ENCODE measurements around the gene SLAMF1. TPM values are rescaled to one million over a fixed set of nuclear protein-coding genes. Genes with fewer than 3 reads are reported as not detected.
A peak's percentile ranks its signal among the peaks of the same experiment; 100 is the strongest.

SLAMF1 gene
- total RNA-seq, 1 donor, result under 0.01 TPM

DNA sequence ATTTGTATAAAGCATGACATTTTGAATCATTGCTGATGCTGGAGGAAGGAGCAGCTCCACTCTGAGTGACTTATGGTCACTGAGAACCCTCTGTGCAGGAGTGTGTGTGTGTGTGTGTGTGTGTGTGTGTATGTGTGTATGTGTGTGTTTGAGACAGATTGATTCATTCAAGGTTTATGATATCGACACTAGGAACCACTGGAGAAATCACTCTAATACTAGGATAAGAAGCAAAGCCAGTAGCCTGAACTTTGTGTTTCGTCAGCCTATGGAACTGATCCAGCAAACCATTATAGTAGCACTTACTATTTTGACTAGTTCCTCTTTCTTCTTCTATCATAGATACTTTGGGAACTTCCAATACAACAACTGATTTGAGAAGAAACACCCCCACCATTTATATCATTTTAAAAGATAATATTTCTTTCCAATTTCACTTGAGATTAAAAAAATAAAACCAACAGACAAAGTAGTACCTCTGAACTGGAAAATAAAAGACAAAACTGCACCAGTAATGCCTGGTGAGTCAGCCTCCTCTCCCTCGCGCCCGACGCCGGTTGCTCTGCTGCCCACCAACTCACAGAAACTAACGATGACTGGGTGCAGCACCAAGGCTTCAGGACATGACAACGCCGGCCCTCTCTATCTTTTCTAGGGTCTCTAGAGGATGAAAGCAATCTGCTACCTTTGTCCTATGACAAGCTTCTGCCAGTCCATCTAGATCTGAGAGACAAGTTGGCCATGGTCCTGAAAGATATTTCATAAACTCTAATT is 20.9 kb downstream of the SLAMF1 start:
- DNase-seq (ENCODE audit: low read depth in 2 of 3, low spot score in 2 of 3), result peak in 2 of 3 donors; percentile 24 to 45

DNA sequence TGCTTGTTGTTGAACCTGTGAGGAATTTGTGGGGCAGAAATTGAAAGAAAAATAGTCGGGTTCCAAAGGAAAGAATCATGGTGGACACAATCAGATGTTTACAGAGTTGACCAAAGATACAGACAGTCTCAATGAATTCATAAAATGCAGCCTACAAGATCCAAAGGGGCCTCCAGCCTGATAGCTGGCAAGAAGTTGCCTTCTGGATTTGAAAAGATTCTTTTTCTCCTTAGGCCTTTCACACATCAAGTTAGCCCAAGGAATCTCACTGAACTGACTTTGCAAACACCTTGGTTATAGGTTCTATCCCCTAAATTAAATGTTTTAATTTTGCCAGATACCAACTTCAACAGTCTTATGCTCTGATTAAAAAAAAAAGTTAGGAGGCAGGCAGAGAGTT is 21.5 kb downstream of the SLAMF1 start:
- DNase-seq (ENCODE audit: low read depth in 2 of 3, low spot score in 2 of 3), result no peak

DNA sequence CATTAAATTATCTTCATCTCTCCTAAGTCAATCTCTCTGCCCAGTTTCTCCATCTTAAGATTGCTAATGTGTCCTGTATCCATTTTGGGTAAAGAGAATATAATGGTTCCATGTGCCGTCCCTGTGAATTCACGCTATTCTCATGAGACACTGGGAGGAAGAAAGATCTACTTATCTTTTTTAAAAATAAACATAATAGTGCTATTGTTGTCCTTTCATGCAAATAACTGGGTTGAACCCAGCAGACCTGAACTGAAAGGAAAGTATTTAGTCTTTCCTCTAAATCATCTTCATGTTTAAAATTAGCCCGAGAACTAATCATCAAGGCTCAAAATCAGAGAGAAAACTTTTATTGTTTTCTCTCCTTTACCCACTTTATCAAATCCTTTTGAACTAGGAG is 22.4 kb downstream of the SLAMF1 start:
- DNase-seq (ENCODE audit: low read depth in 2 of 3, low spot score in 2 of 3), result no peak

DNA sequence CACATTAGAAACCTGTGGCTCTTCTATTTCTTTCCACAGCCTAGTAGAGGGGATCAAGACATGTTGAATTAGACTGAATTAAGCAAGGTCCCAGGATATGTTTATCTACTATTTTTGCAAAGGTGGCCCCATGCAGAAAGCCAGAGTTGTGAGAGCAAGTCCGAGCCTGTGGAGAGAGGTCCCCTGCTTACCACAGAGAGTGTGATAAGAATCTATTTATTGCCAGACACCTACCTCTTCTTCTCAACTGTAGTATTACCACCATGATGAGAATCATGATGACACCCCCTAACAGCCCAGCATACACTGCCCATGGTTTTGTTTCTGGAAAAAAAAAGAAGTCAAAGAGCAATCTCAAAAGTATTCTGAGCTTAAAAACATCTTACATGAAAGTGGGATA is 23.0 kb downstream of the SLAMF1 start:
- DNase-seq (ENCODE audit: low read depth in 2 of 3, low spot score in 2 of 3), result no peak

DNA sequence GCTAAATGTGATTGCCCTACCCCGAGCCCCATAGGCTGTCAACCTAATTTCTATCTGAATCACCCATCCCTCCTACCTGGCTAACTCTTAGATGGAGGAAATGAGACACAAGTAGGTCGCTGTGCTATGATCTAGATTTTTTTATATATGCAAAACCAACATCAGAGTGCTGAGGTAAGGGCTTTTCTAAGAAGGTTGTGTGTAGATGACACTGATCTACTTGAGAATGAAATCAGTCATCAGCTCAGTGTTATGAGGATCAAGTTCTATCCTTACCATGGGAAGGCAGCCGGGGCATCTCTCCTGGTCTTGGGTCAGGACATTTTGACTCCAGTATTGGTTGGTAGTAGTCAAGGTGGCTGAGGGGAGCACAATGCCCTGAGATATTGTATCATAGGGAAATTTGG is 23.6 kb downstream of the SLAMF1 start:
- no peak for DNase-seq (ENCODE audit: low read depth in 2 of 3, low spot score in 2 of 3)

DNA sequence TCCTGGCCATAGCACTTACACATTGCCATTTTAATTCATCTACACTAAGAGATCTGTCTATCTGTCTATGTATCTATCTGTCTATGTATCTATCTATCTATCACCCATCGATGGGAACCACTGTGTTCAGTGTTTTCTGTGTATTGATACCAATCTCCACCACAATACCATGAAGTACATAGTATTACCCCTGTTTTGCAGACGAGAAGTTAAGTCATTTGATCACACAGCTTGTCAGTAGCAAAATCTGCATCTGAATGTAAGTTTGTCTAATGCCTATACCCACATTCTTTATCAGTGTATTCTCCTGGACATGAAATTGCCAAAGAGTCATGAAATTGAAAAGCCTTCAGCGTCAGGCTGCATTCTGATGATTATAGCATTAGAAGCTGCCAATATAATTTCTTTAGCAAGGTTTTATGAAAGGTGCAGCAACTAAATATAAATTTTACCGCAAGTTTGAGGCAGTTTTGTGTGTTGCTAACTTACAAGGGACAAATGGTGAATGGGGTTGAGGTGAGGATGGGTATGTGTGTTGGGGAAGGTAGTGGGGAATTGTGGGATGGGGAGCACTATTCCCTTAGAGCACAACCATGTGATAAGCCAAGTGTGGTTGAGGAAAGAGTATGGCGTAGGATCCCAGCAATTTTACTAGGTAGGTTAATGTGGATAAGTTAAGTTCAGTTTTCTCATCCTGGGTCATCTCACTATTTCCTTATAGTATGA is 24.2 kb downstream of the SLAMF1 start:
- DNase-seq (ENCODE audit: low read depth in 2 of 3, low spot score in 2 of 3), result no peak

DNA sequence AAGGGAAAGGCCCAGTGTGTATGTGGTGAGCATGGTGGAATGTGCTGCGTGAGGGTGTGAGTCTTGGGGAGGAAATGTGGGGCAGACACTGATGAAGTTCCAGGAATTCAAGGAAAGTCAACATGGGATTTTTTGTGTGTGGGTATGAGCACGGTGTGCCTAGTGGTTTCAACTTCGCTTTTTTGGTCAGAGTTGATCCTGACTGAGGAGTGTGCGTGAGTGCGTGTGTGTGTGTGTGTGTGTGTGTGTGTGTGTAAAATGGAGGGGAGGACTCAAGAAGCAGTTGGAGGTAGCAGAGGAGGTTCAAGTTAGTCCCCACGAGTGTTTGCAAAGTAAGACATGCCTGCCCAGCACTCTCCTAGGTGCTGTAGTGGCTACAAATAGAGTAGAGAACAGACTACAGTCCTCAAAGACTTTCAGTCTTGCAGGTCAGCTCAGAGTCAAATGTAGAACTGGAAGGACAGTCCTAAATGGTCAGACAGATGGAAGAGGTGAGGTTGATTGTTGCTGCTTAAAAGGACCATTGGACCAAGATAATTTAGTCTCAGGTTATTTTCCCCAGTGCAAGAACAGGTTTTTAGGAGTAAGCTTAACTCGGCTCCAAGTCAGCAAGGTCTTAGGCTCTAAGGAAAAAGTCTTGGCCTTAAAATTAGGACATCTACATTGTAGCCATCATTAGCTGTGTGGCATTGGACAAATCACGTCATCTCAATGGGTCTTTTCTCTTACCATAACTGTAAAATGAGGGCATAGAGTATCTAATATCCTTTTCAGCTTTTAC is 25.0 kb downstream of the SLAMF1 start:
- DNase-seq (ENCODE audit: low read depth in 2 of 3, low spot score in 2 of 3), result peak in 1 of 3 donors; percentile 31

DNA sequence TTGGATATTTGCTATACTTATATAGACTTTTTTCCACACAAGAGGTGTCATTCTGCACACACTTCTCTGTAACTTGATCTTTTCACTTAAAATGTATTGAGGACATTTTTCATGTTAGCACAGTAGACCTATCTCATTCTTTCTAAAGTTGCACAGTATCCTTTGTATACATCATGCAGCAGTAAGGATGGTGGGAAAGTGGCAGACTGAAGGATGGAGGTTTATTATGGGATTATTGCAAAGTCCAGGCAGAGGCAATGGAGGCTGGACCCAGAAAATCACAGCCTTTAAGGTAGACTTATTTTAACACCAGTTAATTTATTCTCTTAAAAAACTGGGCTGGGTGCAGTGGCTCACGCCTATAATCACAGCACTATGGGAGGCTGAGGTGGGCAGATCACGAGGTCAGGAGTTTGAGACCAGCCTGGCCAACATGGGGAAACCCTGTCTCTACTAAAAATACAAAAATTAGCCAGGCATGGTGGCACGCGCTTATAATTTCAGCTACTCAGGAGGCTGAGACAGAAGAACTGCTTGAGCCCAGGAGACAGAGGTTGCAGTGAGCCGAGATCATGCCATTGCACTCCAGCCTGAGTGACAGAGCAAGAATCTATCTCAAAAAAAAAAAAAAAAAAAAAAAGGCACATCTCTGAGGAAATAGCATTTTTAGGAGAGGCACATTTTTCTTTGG is 25.8 kb downstream of the SLAMF1 start:
- no peak for DNase-seq (ENCODE audit: low read depth in 2 of 3, low spot score in 2 of 3)

DNA sequence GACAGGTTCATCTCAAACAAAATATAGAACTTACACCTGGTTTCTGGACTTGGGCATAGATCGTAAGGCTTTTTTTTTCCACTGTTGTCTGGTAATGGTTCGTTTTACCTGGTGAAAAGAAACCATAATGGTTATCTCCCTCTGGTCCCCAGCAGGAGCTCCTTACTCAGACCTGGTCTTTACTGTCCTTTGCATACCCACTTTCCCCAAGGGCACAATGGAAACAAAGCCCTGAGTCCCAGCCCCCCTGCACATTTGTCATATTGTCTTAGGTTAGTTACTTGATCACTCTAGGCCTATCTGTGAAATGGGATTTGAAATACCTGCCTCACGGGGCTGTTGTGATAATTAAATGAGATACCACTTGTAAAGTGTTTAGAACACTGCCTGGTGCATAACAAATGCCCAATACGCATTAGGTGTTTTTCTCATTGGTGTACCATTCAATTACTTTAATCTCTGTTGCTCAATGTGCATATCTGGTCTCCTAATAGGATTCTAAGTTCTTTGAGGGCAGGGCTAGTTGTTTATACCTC is 27.0 kb downstream of the SLAMF1 start:
- no peak for DNase-seq (ENCODE audit: low read depth in 2 of 3, low spot score in 2 of 3)

DNA sequence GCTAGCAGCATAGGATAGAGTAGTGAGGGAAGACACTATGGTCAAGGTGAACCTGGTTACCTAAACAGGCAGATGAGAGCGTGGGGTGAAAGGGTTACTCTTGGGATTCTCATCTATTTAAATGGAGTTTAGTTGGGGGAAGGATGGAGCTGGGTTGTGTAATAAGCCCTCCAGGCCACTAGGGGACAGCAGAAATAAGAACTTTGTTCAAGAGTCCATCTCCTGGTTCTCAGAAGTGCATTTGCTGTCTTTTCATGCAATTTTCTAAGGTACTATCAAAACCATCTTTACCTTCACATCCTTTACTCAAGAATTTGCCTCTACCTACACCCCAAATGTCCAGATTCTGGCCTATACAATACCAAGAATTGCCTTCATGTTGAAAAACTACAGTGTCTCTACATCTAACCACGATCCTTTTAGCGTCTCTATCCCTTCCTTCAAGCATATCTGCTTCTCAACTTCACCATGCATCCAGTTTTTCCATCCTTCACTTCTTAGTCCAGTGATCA is 28.0 kb downstream of the SLAMF1 start:
- DNase-seq (ENCODE audit: low read depth in 2 of 3, low spot score in 2 of 3), result peak in 1 of 3 donors; percentile 30

DNA sequence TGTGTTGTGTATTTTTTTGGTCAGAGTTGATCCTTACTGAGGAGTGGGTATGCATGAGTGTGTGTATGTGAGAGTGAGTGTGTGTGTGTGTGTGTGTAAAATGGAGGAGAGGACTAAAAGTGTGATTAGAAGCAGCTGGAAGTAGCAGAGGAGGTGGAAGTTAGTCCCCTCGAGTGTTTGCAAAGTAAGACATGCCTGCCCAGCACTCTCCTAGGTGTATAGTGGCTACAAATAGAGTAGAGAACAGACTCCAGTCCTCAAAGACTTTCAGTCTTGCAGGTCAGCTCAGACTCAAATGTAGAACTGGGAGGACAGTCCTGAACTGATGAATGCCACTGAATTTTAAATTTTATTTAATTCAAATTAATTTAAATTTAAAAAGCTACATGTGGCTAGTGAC is 28.5 kb downstream of the SLAMF1 start:
- no peak for DNase-seq (ENCODE audit: low read depth in 2 of 3, low spot score in 2 of 3)

DNA sequence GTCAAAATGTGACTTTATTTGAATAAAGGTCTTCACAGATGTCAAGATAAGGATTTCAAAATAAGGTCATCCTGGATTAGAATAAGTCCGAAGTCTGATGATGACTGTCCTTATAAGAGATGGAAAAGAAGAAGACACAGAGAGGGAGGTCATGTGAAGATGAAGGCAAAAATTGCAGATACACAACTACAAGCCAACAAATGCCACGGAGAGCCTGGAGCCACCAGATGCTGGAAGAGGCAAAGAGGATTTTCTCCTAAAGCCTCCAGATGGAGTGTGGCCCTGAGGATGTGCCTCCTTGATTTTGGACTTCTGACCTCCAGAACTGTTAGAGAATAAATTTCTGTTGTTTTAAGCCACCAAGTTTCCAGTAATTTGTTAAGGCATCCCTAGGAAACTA is 31.2 kb downstream of the SLAMF1 start:
- no peak for DNase-seq (ENCODE audit: low read depth in 2 of 3, low spot score in 2 of 3)

DNA sequence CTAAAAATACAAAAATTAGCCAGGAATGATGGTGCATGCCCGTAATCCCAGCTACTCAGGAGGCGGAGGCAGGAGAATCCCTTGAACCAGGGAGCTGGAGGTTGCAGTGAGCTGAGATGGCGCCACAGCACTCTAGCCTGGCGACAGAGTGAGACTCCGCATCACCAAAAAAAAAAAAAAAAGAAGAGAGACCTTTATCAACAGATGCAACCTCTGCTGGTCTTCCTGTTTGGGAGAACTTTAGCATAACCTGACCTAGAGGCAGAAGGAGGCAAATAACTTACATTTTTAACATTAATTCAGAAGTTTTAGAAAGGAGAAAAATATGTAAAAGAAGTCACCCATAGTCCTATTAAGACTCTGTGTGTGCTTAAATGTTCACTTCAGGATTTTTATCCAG is 32.4 kb downstream of the SLAMF1 start:
- DNase-seq (ENCODE audit: low read depth in 2 of 3, low spot score in 2 of 3), result peak in 1 of 3 donors; percentile 63

DNA sequence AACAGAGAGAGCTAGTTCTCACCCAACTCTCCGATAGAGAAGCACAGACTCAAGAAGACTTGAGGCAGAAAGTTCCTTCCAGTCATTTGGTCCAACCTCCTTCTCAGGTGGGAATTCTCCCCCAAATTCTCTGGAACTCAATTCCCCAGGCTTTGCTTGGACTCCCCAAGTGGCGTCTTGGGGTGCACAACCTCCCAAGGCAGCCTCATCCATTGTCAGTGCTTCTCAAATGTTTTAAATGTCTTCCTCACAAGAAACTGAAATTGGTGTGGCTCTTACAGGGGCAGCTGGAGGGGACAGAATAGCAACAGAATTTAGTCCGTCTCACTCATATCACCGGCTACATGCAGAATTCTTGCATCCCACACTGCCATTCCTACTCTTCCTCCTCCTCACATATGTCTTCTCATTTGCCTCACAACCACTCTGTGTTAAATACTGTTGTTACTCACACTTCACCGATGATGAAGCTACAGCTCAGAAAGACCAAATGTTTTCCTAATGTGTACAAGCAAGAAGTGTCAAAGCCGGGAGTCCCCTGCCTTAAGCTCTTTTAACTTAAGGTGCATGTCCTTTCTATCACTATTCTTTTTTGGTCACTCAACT is 34.1 kb downstream of the SLAMF1 start:
- DNase-seq (ENCODE audit: low read depth in 2 of 3, low spot score in 2 of 3), result no peak

DNA sequence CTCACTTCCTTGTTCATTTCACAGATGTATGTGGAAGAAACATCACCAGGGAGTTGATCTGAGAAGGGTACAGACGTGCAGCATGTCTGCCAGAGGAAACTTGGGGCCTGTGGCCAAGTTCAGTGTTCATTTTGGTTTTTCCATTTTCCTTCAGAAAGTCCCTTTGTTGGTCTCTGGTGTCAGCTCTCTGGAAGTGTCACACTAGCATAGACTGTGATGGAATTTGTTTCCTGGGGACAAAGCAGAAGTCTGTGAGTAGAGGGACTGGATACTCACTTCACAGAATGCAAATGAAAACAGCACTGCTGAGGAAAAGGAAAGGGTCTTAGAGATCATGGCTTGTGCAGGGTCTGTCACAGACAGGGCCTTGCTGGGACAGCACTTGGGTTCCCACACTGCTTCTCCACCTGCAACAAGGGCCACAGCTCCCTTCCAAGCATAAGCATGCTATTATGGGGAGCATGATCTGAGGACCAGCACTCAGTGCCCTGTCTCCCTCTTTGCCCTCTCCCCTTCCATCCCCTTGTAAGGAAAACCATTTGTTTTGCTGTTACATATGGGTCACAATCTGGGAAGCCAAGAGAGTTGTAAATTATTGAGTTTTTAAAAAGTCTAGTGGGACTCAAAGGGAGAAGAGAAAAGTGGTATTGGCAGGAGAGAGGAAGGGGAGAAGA is 36.1 kb downstream of the SLAMF1 start:
- DNase-seq (ENCODE audit: low read depth in 2 of 3, low spot score in 2 of 3), result no peak

DNA sequence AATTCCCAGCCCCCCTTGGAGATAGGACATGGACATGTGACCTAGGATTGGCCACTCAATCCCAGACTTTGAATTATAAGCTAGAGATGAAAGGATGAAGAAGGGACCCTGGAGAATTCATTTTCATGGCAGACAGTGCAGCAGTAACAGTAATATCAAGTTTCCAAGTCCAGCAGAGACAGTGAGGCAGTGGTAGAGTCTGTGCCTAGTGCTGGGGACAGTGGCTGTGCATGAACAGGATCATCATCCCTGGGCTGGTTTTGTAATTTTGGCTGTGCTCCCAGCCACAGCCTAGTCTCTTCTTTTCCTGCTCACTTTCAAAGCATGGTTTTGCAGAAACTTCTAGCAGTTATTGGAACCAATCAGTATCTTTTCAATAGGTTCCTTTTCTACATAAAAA is 37.9 kb downstream of the SLAMF1 start:
- no peak for DNase-seq (ENCODE audit: low read depth in 2 of 3, low spot score in 2 of 3)

DNA sequence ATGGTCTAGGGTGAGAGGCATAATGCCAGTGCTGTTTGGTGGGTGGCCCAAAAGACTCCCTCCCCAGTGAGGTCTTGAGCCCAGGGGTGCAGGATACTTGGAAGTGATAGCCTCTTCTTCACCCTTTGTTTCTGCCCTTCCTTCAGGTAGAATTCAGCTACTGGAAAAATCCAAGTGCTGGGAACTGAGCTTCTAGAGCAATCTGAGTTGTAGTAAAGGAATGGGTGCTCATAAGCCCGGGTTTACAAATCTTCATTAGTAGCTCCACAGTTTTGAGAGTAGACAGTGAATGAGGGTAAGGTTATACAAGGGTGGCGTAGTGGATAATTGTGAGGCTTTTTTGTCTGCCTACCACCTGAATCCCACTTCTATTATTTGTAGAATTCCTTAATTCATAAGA is 38.3 kb downstream of the SLAMF1 start:
- no peak for DNase-seq (ENCODE audit: low read depth in 2 of 3, low spot score in 2 of 3)

DNA sequence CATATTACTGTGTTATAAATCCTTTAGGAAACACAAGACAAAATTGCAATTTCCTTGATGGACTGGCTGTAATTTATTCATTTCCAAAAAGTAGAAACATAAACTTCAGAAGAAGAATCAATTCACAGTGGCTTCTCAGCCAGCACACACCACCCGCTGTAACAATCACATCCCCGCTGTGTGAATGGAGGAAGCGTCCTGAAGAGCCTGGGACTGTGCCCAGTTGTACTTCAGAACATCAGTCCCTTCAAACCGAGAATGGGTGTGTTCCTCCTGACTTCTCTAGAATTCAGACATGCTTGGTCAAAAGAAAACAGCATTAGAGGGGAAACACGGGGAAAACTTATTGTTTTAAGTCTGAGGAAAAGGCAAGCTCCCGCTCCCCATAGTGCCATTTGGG is 38.8 kb downstream of the SLAMF1 start:
- no peak for DNase-seq (ENCODE audit: low read depth in 2 of 3, low spot score in 2 of 3)

DNA sequence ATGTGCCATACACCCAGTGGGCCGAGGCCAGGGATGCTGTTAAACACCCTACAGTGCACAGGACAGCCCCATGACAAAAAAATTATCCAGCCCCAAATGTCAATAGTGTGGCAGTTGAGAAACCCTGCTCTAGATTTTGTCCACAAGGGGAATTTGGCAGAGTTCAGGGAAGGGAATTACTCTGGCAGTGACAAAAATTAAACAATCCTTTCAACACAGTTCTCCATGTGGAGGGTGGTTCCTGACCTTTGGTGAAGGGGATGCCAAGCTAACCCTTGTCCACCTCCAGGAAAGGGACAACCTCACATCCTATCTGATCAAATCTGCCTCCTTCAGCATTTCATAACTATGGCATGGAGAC is 39.2 kb downstream of the SLAMF1 start:
- DNase-seq (ENCODE audit: low read depth in 2 of 3, low spot score in 2 of 3), result no peak

All from hematopoietic multipotent progenitor cell (in vitro differentiated cells).